RKO (cell line): ENCODE data around the gene ARHGAP45.

ENCODE experiments used
- DNase-seq: peaks from one replicate; pipeline ENCODE4 v3.0.0-alpha.2; 2016; ENCODE audit warnings: low spot score

Gene ARHGAP45

DNA sequence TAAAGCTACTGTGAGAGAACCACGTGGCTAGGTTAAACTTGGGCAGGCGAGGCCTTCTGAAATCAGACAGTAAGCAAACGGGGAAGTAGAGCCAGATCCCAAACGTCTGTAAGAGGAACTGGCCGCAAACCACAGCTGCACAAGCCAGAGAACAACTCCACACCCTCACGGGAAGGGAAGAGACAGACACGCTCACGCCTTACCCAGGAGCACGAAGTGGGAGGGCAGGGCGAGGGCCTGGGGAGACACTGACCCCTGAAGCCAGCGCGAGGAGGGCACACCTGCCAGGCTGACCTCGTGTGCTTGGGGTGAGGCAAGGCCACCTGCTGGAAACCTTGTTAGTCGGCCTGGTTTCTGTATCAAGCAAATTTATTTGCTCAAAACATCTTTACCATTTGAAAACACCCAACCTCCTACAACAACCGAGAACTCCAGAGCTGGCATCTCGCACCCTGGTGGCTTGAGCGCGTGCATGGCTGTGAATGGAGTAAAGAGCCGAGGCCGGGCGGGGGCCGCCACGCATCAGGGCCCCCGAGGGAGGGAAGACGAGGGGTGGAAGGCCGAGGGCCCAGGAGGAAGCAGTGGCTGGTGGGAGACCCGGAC, 20.9 kb downstream of the ARHGAP45 start:
- DNase-seq = no peak

DNA sequence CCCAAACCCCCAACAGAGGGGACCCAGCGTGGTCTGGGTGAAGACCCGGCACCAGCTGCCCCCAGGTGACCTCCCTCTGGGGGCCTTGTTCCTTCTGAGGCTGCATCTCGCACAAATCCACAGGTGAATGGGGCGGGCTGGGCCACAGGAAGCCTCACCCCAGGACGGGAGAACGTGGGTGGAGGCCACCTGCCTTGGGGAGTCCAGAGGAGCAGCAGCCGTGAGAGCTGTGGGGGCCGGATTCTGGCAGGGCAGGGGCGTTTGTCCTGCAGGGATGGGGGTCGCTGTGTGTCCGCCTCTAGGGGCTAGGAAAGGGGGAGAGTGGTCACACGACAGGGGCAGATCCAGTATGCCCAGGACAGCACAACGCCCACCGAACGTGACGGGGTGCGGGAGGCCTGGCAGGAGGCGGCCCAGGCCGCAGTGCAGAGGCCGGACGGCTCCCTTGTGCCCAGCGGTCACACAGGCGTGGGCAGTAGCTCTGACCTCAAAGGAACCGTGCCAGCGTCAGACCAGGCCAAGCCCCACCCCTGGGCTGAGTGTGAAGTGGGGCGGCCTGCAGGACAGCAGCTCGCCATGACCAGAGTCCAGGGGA, 21.5 kb downstream of the ARHGAP45 start:
- DNase-seq = no peak

DNA sequence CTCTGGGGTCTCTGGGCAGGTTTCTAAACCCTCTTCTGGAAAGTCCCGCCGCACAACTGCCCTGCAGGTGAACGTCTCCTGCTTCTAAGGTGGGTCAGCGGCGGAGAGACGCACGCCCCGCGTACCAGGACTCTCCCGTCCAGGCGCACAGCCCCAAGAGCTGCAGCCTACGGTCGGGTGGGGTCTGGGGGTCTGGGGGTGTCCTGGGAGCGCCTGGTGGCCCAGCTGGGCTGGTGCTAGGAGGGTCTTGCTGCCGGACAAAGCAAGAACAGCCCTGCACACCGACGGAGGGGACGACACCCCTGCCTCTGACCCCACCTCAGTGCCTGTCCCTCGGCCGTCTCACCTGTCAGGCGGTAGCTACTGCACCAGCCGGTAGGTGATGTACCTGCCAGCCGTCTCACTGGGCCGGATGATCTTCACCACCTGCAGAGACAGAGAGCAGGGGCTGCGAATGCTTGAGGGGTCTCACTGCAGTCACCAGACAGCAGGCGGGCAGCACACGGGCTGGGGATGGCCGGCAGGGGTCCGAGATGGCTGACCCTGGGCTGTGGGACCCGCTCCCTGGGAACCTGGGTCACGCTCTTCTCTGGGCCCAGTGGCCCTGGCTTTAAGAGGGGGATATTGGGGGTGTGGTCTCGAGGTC, 22.3 kb downstream of the ARHGAP45 start:
- no peak for DNase-seq

DNA sequence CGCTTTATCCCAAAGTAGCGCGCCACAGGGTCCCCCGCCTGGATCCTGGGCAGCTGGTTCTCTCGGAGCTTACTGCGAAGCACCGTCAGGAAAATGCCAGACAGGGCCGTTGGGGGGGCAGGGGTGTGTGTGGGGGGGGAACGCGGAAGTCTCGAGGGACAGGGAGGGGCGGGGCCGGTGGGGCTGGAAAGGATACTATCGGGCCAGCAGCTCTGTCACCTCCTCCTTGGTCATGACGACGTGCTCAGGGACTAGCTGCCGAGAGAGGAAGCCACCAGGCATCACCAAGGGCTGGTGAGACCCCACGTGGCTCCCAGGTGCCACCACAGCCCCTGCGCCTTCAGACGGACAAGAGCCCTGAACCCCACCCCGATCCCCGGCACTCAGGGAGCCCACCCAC, 22.9 kb downstream of the ARHGAP45 start:
- DNase-seq = no peak

DNA sequence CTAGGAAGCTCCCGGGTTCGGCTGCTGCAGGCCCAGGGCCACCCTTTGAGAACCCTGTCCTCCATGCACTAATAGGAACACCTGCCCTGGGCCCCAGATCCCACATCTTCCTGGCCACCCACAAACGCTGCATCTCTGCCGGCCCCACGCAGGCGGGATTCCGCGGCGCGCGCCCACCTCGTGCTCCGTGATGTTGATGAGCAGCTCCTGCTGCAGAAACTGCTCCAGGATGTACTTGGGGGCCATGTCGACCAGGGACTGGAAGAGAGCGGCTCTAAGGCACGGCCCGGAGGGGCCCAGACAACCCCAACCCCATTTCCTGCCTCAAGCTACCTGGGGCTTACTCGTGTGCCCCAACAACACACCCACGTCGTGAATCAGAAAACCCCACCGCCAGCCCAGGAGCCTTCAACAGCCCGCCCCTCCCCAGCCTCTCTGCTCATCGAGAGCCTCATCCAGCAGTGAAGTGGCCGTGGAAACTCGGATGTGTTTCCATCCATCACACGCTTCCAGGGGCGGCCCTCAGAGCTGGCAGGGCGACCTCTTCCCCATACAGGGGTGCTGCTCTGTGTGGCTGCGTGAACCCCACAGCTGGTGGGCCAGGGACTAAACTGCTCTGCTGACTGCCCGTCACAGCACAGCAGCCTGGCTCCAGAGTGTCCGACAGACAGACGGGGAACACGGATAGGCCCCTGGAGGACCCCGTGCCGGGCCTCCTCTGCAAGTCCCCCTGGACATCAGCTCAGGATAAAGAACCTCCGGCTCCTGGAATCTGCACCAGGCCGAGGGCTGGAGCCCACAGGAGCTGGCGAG, 24.0 kb downstream of the ARHGAP45 start:
- no peak for DNase-seq

DNA sequence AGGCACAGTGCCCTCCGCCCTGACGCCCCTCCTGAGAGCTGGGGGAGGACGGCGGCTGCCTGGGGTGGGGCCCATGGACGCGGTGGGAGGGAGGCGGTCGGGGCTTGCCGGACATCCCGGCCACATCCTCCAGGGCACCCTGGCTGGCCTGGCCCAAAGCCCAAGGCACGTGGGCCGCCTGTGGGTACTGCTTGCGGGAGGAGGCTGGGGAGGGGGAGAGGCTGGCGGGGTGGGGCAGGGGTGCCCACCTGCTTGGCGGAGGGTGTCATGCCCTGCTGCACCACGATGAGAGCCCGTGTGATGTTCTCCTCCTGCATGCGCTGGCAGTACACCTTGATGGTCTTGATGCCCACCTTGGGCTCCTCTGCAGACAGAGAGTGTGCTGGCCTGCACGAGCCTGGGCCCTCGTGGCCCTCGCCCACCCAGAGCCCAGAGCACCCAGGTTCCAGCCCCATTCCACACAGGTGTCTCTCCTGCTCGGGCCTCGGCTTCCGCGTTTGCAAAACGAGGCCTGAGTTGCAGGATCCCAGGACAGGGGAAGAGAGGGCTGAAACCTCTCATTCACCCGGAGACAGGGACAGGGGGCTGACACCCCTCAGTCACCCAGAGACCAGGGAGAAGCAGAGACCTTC, 24.7 kb downstream of the ARHGAP45 start:
- no peak for DNase-seq

DNA sequence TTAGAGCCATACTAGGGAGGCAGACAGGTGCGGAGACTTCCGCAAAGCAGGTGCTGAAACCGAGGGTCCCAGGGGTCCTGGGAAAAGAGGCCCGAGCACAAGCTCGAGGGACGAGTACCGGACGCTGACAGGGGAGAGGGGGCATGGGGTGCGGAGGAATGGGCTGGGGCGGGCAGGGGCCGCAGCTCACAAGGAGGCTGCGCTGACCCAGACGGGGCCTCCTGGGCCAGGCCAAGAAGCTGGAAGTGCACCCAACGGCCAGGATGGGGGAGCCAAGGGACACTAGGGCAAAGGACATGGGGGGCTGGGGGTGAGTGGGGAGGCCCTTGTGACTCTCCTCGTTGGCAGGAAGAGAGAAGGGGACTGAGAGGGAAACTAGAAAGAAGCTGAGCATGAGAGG, 26.4 kb downstream of the ARHGAP45 start:
- no peak for DNase-seq

DNA sequence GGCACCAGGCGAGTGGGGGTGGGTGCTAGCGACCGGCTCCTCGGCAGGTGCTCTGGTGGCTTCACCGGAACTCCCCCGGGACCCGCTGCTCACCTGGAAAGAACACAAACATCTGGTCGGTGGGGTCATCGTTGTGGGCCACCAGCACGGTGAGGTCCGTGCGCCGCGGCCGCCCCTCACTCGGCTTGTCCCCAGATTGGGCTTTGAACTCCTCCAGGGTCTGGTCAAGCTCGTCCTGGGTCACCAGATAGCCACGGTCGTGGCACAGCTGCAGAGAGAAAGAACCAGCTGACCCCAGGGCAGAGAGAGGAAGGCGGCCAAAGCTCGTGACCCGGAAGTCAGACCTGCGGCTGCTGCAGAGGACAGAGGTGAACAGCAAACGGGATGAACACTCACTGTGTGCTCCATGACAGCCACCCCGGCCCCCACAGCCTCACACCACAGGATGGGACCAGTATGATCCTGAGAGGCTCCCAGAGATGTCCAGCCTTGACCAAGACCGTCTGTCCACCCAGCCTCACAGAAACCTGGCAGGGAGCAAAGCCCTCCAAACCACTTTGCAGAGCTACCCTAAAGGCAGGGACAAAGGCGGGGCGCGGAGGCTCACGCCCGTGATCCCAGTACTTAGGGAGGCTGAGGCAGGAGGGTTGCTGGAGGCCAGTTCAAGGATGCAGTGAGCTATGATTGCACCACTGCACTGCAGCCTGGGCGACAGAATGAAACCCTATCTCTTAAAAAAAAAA, 27.0 kb downstream of the ARHGAP45 start:
- DNase-seq = peak; percentile 32

DNA sequence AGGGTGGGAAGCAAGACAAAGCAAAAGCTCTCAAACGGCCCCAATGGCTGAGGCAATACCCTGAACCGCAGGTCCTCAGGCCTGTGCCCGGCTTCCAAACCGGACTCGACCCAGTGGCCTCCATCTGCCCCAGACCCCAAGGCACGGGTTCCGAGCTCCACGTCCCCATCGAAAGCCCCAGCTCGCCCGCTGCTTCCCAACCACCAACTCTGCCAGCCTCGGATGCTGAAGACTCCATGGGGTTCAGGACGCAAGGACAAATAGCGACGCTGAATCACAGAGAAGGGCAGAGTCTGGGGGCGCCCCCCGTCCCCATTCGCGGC, 27.6 kb downstream of the ARHGAP45 start:
- DNase-seq = no peak

DNA sequence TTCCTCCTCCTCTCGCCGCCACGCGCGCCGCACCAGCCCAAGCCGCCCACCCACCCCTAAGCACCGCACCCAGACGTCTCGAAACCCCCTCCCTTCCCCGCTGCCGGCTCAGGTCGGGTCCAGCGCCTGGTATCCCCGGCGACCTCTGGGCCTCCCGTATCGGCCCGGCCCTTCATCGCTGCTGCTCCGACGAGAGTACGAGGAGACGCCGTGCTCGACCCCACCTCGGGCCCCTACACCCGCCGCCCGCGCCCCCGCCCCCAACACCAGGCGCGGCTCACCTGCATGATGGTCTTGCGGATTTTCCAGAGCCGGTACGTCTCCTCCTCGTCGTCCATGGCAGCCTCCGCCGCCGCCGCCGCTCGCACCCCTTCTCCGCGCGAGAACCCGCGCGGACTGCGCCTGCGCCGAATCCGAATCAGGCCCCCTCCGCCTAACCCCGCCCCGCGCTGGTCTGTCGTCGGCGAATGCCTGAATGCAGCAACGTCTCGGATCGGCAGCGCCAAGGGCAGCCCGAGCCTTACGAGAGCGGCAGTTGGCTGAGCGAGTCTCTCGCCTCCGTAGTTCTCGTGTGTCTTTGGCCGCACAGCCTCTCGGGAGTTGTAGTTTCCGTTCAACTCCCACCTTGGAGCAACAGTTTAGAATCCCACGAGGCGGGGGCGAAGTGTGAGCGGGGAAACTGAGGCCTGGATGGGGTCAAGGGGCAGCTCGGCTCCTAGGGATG, 28.2 kb downstream of the ARHGAP45 start, which contains the start of gene POLR2E:
POLR2E (minus strand) TSS at position 398 of the 724 bp plus-strand sequence; CDS start at position 338, 60 bp downstream.
- peak; percentile 98 for DNase-seq

DNA sequence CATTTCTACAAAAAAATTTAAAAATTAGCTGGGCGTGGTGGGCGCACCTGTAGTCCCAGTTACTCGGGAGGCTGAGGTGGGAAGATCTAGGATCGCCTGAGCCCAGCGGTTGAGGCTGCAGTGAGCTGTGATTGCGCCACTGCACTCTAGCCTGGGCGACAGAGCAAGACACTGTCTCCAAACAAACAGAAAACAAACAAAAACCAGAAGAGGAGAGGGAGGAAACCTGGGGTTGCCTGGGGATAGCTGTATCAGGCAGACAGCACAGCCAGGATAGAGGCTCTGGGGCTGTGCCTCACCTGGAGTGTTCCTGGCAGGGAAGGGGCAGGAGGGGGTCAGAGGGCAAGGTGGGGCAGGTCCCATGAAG, 30.8 kb downstream of the ARHGAP45 start:
- no peak for DNase-seq

DNA sequence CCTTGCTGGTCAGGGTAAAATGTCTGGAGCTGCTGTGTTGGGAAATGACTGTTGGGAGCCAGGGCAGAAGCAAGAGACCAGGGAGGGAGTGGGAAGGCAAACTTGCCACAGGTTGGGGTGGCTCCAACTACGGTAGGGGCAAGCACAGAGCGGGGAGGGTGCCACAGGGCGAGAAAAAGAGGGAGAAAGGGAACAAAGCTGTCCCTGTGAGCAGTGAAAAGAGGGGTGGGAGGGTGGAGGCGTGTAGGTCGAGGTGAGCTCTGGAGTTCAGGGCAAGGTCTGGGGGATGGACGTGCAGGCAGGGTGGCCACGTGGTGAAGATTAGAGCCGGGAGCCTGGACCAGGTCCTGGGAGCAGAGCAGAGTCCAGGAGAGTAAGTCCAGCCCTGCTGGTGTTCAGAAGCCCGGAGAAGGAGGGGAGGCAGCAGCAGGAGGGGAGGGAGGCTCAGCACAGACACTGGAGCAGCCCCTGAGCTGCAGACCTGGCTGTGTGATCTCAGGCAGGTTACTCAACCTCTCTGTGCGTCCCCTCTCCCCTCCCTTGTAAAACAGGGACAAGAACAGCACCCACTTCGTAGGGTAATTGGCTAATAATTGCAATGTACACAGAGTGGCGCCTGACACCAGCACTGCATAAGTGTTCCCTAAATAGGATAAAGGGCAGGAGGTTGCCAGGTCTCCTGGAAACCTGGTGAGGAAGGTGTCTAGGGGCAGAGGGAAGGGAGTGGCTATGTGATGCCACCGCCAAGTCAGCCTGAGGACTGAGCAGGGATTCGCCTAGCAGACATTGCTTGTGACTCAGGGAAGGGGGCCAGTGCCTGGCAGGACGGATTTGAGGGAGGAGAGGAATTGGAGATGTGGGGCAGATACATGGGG, 31.4 kb downstream of the ARHGAP45 start:
- no peak for DNase-seq

DNA sequence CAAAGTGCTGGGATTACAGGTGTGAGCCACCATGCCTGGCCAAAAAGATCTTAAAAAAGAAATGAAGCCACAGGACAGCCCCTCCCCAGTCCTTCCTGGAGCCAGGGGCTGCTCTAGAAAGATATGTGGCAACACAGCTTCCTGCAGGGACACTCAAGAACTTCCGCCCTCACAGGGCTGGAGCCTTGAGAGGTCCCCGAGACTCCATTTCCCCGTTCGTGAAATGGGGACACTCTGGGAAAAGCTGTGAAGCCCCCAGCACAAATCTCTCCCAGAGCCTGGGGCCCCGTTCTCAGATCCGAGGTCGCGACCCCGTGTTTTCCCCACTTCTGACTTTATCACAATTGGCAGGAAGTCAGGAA, 34.4 kb downstream of the ARHGAP45 start:
- no peak for DNase-seq

DNA sequence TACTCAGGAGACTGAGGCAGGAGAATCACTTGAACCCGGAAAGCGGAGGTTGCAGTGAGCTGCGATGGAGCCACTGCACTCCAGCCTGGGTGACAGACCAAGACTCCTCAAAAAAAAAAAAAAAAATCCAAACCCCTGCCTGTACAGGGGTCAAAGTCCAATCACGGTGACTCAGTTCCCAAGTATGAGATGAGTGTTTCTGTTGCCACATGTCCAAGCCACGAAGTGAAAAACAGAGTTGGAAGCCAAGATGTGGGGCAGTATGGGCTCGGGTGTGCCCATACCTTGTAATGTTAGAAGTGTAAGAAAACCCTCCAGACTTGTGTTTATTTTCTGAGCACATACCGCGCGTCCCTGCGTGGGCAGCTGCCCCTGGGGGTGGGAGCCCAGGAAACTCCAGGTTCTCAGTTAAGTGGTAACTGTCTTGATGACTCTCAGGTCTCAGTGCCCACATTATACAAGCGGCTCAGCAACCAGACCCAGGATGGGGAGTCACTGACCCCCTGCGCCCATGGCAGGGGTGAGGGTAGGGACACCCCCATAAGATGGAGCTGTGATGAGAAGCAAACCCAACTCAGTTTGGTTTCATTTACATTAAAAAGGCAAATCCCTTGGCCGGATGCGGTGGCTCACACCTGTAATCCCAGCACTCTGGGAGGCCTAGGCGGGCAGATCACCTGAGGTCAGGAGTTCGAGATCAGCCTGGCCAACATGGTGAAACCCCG, 35.6 kb downstream of the ARHGAP45 start:
- DNase-seq = peak; percentile 98

DNA sequence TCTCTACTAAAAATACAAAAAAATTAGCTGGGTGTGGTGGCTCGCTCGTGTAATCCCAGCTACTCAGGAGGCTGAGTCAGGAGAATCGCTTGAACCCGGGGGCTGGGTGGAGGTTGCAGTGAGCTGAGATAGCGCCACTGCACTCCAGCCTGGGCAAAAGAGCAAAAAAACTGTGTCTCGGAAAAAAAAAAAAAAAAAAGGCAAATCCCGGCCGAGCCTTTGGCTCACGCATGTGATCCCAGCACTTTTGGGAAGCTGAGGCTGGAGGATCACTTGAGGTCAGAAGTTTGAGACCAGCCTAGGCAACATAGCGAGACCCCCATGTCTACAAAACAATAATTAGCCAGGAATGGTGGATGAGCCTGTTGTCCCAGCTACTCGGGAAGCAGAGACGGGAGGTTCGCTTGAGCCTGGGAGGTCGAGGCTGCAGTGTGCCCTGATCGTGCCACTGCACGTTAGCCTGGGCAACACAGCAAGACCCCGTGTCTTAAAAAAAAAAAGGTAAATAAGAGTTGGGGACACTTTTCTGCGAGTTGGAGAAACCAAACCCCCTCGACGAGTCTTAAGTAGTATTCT, 36.3 kb downstream of the ARHGAP45 start:
- no peak for DNase-seq

DNA sequence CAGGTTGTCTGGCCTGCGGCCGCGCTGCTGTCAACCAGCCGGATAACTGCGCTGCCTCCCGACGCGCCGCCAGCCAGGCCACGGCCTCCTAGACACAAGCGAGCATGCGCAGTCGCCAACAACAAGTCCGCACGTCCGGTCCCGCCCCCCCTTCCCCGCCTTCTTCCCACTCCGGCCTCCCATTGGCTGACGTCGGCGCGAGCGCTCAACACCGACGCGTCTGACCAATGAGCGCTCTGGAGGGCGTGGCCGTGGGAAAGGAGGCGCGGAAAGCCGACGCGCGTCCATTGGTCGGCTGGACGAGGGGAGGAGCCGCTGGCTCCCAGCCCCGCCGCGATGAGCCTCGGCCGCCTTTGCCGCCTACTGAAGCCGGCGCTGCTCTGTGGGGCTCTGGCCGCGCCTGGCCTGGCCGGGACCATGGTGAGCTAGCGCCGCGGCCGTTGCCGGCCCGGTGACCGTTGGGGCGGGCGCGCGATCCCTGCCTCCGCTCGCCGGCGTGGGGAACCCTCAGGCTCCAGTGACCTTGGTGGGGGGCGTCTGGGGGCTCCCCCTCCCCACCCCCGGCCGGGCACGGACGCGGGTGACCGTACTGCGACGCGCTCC, 36.8 kb downstream of the ARHGAP45 start, which contains the start of gene GPX4:
GPX4 (plus strand) TSS at position 287 of the 603 bp plus-strand sequence; CDS start at position 337, 50 bp downstream.
- DNase-seq = peak; percentile 98

DNA sequence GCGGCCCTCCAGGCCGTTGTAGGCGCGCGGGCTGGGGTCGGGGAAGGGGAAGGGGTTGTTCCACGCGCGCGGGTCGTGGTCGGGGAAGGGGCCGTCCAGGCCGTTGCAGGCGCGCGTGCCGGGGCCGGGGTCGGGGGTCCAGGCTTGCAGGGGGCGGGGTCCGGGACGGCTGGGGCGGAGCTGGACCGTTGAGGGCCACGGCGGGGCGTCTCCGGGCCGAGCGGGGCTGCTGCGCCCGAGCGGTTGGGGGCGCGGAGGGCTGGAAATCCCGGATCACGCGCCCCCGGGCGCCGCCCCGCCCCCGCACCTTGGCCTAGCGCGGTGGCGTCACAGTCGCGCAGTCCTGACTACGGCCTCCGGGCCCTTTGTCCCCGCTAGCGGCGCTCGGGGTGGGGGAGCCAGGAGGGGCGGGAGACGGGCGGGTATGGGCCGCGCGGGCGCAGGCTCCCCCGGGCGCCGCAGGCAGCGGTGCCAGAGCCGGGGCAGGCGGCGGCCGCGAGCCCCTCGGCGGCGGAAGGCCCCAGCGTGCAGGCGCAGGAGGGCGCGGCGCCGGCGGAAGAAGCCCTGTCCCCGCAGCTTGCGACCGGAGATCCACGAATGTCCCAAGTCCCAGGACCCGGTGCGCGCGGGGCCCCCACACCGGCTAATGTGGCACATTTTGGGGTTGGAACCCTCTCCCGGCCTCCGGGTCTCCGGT, 37.5 kb downstream of the ARHGAP45 start:
- peak; percentile 88 for DNase-seq
